Esophagus (tissue), 2 donors: ENCODE data around the gene GUCY2C. TPM values are rescaled to one million over a fixed set of nuclear protein-coding genes. Genes with fewer than 3 reads are reported as not detected.

Source experiments
- H3K27ac ChIP-seq, 2 donors: one replicate each; pipeline ENCODE4 v1.5.1; 2013; ENCODE audit warnings: low read depth in 2 of 2, mild to moderate bottlenecking in 2 of 2, inconsistent platforms in 1 of 2, low read length in 1 of 2, moderate library complexity in 1 of 2
- H3K27me3 ChIP-seq, 2 donors: one replicate each; pipeline ENCODE4 v1.6.1; 2013; ENCODE audit warnings: low read length in 2 of 2, control low read depth in 1 of 2, mild to moderate bottlenecking in 1 of 2; ENCODE audit not compliant: insufficient read depth in 2 of 2, control insufficient read depth in 1 of 2
- H3K36me3 ChIP-seq, 2 donors: one replicate each; pipeline ENCODE4 v1.6.1; 2013; ENCODE audit warnings: low read length in 1 of 2; ENCODE audit not compliant: control insufficient read depth in 2 of 2, insufficient read depth in 2 of 2
- H3K4me1 ChIP-seq, 2 donors: one replicate each; pipeline ENCODE4 v1.6.1; 2013; ENCODE audit warnings: low read length in 1 of 2; ENCODE audit not compliant: control insufficient read depth in 2 of 2, insufficient read depth in 2 of 2
- H3K4me3 ChIP-seq, 2 donors: one replicate each; pipeline ENCODE4 v1.5.1; 2013; ENCODE audit warnings: low read length in 2 of 2, mild to moderate bottlenecking in 2 of 2, low read depth in 1 of 2, moderate library complexity in 1 of 2
- H3K9me3 ChIP-seq, 2 donors: one replicate each; pipeline ENCODE4 v1.6.1; 2013; ENCODE audit warnings: mild to moderate bottlenecking in 2 of 2, low read depth in 1 of 2, low read length in 1 of 2, moderate library complexity in 1 of 2; ENCODE audit not compliant: control insufficient read depth in 2 of 2, insufficient read depth in 1 of 2
- WGBS, 2 donors: extraction: QIAGEN DNeasy Blood & Tissue Kit; methylation state at CpG; one replicate each; pipeline ENCODE4 v1.1.7; 2013; 5-methylcytosine and 5-hydroxymethylcytosine counted together
- polyA plus RNA-seq, 2 donors: library from polyadenylated mRNA; stranded (reverse); fragments of 200-250 nt; gene quantifications; one replicate each; pipeline ENCODE4 v1.2.3, GENCODE V29; 2013
- donor health status: healthy with polysubstance abuse.
- donor health status: Bipolar disorder and iron deficiency.

Gene GUCY2C
- polyA plus RNA-seq, 2 donors = 0.05 to 0.39 TPM

DNA sequence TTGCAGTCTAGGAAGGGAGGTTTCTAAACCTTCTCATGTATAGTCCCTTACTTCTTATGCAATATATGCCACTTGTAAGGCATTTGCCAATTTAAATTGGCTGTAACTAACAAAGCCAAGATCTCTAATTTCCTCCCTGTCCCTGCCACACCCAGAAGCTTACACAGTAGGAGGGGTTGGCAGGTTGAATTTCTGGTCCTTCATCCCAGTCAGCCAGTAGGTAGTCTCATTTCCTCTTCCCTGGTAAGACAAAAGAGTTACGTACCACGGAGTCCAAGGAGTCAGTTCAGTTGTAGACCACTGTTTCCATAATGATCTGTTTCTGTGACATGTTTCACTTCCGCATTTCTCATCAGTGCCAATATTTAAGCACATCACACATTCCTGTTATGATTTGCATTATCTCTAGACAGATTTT lies 81.7 kb downstream of the GUCY2C start:
- peaks cover 0 to 6% of the 10 kb centered on the region in 2 donors for H3K4me1 ChIP-seq
- WGBS, 2 donors = 27 to 42% methylated on average over 3 of the region's 3 CpGs
- no peak overlapping the region for H3K4me3 ChIP-seq
- H3K36me3 ChIP-seq = no peaks in the 10 kb centered on the region
- peak overlapping the region; percentile 82 to 92 for H3K27ac ChIP-seq
- H3K9me3 ChIP-seq = no peaks in the 10 kb centered on the region
- no peaks in the 10 kb centered on the region for H3K27me3 ChIP-seq

DNA sequence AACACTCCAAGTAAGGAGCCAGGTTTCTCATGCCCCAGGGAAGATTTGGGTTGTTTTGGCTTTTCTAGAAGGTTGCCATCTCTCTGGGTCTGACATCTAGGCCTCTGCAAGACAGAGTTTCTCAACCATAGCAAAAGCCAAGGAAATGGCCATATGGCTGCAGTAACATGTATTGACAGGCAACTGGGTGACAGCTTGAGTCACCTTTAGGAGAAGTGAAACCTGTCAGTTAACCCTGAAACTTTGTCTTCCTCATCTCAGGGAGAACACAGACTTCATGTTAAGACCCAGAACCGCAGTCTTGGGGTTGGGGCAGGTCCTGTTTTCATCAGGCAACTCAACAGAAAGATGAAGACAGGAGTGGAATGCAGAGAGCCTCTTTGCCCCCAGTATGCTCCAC lies 82.7 kb downstream of the GUCY2C start:
- H3K27me3 ChIP-seq = no peaks in the 10 kb centered on the region
- peaks cover 0 to 6% of the 10 kb centered on the region in 2 donors for H3K4me1 ChIP-seq
- H3K27ac ChIP-seq = peak overlapping the region; percentile 86 to 89
- H3K9me3 ChIP-seq = no peaks in the 10 kb centered on the region
- 43 to 53% methylated on average over 1 of the region's 1 CpG for WGBS, 2 donors
- no peaks in the 10 kb centered on the region for H3K36me3 ChIP-seq
- H3K4me3 ChIP-seq = no peak overlapping the region

DNA sequence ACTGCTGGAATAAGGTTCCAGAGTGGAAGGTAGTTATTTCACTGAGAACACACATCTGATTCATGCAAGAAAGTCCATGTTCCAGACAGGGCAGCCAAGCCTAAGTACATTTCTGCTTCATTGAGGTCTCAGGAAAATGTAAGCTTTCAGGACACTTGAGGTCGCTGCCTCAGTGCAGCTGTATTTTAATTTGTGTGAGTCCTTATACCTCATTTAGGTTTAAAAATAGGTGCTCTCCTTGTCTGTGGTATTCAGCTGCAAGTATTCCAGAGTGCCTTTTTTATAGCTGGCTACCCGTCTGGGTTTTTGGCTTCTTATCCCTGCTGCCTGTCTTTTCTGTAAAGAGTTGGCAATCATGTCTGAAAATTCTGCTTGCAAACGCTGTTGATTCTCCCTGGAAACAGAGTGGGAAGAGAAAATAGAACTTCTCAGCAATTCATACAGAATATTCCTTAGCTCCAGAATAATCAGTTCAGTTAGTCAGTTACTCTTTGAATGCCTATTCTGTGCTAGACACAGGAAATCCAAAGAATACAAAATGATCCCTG lies 83.4 kb downstream of the GUCY2C start:
- 35 to 44% methylated on average over 3 of the region's 3 CpGs for WGBS, 2 donors
- no peaks in the 10 kb centered on the region for H3K27me3 ChIP-seq
- peak overlapping the region; percentile 64 to 86 for H3K27ac ChIP-seq
- peaks cover 0 to 6% of the 10 kb centered on the region in 2 donors for H3K4me1 ChIP-seq
- H3K4me3 ChIP-seq = no peak overlapping the region
- H3K36me3 ChIP-seq = no peaks in the 10 kb centered on the region
- H3K9me3 ChIP-seq = no peaks in the 10 kb centered on the region

DNA sequence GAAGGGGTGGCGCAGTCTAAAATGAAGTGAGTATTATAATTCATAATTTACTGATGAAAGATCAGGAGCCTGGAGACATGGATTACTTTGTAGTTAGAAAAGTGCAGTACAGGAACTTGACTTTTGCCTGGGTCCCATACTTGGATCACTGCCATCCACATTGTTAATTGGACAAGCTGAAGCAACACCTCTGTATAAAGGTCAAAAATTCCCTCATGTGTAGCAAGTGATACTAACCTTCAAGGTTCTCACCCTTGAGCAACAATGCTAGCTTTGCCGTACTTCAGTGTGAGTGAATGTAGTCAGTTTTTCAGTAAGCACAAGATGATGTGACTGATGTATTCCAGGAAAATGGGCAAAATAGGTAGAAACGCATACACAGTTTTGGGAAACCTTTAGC lies 84.1 kb downstream of the GUCY2C start:
- Histone ChIP-seq H3K36me3 (no peaks in the 10 kb centered on the region), H3K4me1 (peaks cover 0 to 6% of the 10 kb centered on the region in 2 donors), H3K4me3 (no peak overlapping the region), H3K27ac (peak overlapping the region; percentile 22 to 69), H3K27me3 (no peaks in the 10 kb centered on the region), H3K9me3 (no peaks in the 10 kb centered on the region)
- 88 to 91% methylated on average over 3 of the region's 3 CpGs for WGBS, 2 donors

DNA sequence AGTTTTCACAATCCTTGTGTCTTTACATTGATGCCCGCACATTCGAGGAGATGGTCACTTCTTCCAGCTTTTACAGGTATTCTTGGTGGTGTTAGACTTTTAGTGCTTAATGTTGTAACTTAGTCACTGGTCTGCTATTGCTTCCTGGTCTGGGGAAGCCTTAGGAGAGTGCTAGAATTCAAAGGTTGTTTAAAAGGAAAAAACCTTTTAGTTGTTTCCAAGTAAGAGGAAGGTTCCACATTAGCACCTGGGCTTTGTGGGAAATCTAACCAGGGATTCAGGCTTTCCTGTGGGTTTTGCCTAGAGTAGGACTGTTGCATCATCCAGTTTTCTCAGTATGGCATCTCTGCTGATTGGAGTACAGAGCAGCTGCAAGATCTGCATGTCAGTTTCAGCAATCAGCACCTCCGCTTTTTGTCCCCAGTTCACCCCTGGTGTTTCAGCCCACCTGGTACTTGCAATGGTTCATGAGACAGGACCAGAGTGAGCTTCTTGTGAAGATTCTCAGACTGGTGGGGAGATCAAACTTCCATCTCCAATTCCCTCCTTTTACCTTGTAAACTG lies 84.7 kb downstream of the GUCY2C start:
- H3K4me3 ChIP-seq = no peak overlapping the region
- H3K9me3 ChIP-seq = no peaks in the 10 kb centered on the region
- 91 to 94% methylated on average over 3 of the region's 3 CpGs for WGBS, 2 donors
- H3K27me3 ChIP-seq = no peaks in the 10 kb centered on the region
- H3K4me1 ChIP-seq = peaks cover 0 to 6% of the 10 kb centered on the region in 2 donors
- no peaks in the 10 kb centered on the region for H3K36me3 ChIP-seq
- H3K27ac ChIP-seq = peak overlapping the region; percentile 38 to 69

DNA sequence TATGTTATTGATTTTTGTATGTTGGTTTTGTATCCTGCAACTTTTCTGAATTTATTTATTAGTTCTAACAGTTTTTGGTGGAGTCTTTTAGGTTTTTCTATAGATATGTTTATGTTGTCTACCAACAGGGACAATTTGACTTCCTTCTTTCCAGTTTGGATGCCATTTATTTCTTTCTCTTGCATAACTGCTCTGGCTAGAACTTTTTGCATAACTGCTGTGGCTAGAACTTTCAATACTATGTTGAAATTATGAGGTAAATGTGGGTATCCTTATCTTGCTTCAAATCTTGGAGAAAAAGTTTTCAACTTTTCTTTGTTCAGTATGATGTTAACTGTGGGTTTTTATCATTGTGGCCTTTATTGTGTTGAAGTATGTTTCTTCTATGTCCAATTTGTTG lies 88.8 kb downstream of the GUCY2C start:
- H3K9me3 ChIP-seq = no peaks in the 10 kb centered on the region
- H3K27me3 ChIP-seq = no peaks in the 10 kb centered on the region
- H3K4me1 ChIP-seq = peaks cover 0 to 3% of the 10 kb centered on the region in 2 donors
- H3K4me3 ChIP-seq = no peak overlapping the region
- H3K36me3 ChIP-seq = no peaks in the 10 kb centered on the region
- no peak overlapping the region for H3K27ac ChIP-seq

DNA sequence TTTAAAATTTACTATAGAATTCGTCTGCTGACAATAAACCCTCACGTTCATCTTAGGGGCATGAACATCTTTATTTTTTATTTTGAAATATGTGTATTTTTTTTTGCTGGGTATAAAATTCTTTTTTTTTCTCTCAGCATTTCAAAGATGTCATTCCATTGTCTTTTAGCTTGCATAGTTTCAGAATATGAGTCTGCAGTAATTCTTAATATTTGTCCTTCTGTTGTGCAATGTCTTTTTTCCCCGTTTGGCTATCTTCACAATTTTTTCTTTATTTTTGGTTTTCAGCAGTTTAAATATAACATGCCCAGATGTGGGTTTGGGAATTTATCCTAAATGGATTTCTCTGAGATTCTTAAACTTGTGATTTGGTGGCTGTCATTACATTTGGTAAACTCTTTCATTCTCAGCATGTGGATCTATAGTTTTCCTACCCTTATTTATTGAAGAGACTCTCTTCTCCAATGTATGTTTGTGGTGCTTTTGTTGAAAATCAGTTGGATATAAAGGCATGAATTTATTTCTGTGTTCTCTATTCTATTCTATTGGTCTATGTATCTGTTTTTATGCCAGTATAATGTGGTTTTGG lies 90.9 kb downstream of the GUCY2C start:
- Histone ChIP-seq H3K36me3 (no peaks in the 10 kb centered on the region), H3K27ac (no peak overlapping the region), H3K4me1 (no peaks in the 10 kb centered on the region), H3K4me3 (no peak overlapping the region), H3K27me3 (no peaks in the 10 kb centered on the region), H3K9me3 (no peaks in the 10 kb centered on the region)
- WGBS, 2 donors = 81 to 84% methylated on average over 3 of the region's 3 CpGs

DNA sequence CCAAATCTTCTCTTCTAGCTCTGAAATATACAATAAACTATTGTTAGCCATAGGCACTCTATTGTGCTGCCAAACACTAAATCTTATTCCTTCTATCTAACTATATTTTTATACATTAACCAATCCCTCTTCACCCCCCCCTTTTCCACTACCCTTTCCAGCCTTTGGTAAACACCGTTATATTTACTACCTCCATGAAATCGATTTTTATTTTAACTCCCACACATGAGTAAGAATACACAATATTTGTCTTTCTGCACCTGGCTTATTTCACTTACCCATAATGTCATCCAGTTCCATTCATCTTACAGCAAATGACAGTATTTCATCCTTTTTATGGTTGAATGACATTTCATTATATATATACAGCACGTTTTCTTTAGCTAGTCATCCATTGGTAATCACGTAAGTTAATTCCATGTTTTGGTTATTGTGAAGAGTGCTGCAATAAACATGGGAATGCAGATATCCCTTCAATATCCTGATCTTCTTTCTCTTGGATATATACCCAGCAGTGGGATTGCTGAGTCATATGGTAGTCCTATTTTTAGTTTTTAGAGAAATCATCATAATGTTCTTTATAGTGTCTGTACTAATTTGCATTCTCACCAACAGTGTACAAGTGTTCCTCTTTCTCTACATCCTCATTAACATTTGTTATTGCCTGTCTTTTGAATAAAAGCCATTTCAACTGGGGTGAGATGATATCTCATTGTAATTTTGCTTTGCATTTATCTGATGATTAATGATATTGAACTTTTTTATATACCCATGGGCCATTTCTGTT lies 94.5 kb downstream of the GUCY2C start:
- 42 to 51% methylated on average over 4 of the region's 4 CpGs for WGBS, 2 donors
- no peaks in the 10 kb centered on the region for H3K27me3 ChIP-seq
- no peaks in the 10 kb centered on the region for H3K36me3 ChIP-seq
- no peaks in the 10 kb centered on the region for H3K9me3 ChIP-seq
- H3K27ac ChIP-seq = no peak overlapping the region
- H3K4me1 ChIP-seq = no peaks in the 10 kb centered on the region
- H3K4me3 ChIP-seq = no peak overlapping the region

DNA sequence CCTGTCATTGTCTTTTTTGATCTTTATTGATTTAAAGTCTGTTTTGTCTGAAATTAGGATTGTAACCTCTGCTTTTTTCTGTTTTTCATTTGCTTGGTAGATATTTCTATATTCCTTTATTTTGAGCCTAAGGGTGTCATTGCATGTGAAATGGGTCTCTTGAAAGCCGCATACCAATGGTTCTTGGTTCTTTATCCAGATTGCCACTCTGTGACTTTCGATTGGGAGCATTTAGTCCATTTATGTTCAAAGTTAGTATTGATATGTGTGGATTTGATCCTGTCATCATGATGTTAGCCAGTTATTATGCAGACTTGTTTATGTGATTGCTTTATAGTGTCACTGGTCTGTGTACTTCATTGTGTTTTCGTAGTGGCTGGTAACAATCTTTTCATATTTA lies 98.9 kb downstream of the GUCY2C start:
- no peaks in the 10 kb centered on the region for H3K27me3 ChIP-seq
- no peaks in the 10 kb centered on the region for H3K4me1 ChIP-seq
- 93 to 94% methylated on average over 3 of the region's 3 CpGs for WGBS, 2 donors
- H3K9me3 ChIP-seq = no peaks in the 10 kb centered on the region
- H3K4me3 ChIP-seq = no peak overlapping the region
- no peaks in the 10 kb centered on the region for H3K36me3 ChIP-seq
- H3K27ac ChIP-seq = no peak overlapping the region
